CD14-positive monocyte (primary cell): ENCODE measurements around the gene GLTPD2. TPM values are rescaled to one million over a fixed set of nuclear protein-coding genes. Genes with fewer than 3 reads are reported as not detected.

ENCODE experiments used
- DNase-seq, 3 donors: peaks; one replicate each; pipeline ENCODE4 v3.0.0-alpha.2; 2011 to 2022
- H2AFZ ChIP-seq: 2 replicates; pipeline ENCODE4 v1.6.0; 2012; ENCODE audit warnings: mild to moderate bottlenecking, low read depth, low read length, inconsistent platforms; ENCODE audit not compliant: insufficient read depth, poor library complexity, severe bottlenecking
- H3K27ac ChIP-seq, 2 donors: 1 replicate in 1 of 2; 2 replicates in 1 of 2; pipeline ENCODE4 v1.5.1; 2012 to 2013; ENCODE audit warnings: low read length in 2 of 2, control low read depth in 1 of 2, inconsistent platforms in 1 of 2, low read depth in 1 of 2, mild to moderate bottlenecking in 1 of 2
- H3K27me3 ChIP-seq, 2 donors: one replicate each; pipeline versions ENCODE4 v1.6.0 to v1.6.1; 2011 to 2013; ENCODE audit warnings: low read length in 2 of 2; ENCODE audit not compliant: control insufficient read depth in 2 of 2, insufficient read depth in 2 of 2
- H3K36me3 ChIP-seq, 2 donors: replicated peaks in 1 of 2; 1 replicate in 1 of 2; 2 replicates in 1 of 2; pipeline versions ENCODE4 v1.5.1 to v1.6.1; 2012 to 2013; ENCODE audit warnings: low read length in 2 of 2, control low read depth in 1 of 2, inconsistent platforms in 1 of 2, mild to moderate bottlenecking in 1 of 2; ENCODE audit not compliant: insufficient read depth in 2 of 2, control insufficient read depth in 1 of 2
- H3K4me1 ChIP-seq, 2 donors: 1 replicate in 1 of 2; 2 replicates in 1 of 2; pipeline versions ENCODE4 v1.5.1 to v1.6.1; 2012 to 2013; ENCODE audit warnings: low read length in 2 of 2, control low read depth in 1 of 2, inconsistent platforms in 1 of 2, mild to moderate bottlenecking in 1 of 2, moderate library complexity in 1 of 2; ENCODE audit not compliant: insufficient read depth in 2 of 2, control insufficient read depth in 1 of 2
- H3K4me2 ChIP-seq: replicated peaks from 2 replicates; pipeline ENCODE3; 2012; ENCODE audit warnings: low read length, moderate library complexity, mild to moderate bottlenecking; ENCODE audit not compliant: poor library complexity, severe bottlenecking; ENCODE audit errors: extremely low read depth
- H3K4me3 ChIP-seq, 3 experiments: fragments of 200-600 bp in 1 of 3; sonication (generic) in 1 of 3; replicated peaks in 1 of 3; 1 replicate in 2 of 3; 2 replicates in 1 of 3; pipeline ENCODE4 v1.5.1; 2011 to 2013; ENCODE audit warnings: low read length in 3 of 3, mild to moderate bottlenecking in 3 of 3, control low read depth in 2 of 3, low read depth in 2 of 3, inconsistent platforms in 1 of 3, moderate library complexity in 1 of 3
- H3K79me2 ChIP-seq: 2 replicates; pipeline ENCODE4 v1.6.0; 2012; ENCODE audit warnings: mild to moderate bottlenecking, control low read depth, inconsistent platforms, low read length, moderate library complexity; ENCODE audit not compliant: insufficient read depth
- H3K9ac ChIP-seq: 2 replicates; pipeline ENCODE4 v1.6.0; 2017; ENCODE audit warnings: low read length, mild to moderate bottlenecking; ENCODE audit not compliant: insufficient read depth, poor library complexity, severe bottlenecking
- H3K9me3 ChIP-seq, 2 donors: replicated peaks in 1 of 2; 1 replicate in 1 of 2; 2 replicates in 1 of 2; pipeline versions ENCODE4 v1.5.1 to v1.6.1; 2012 to 2013; ENCODE audit warnings: low read length in 2 of 2, control low read depth in 1 of 2; ENCODE audit not compliant: control insufficient read depth in 1 of 2, insufficient read depth in 1 of 2
- H4K20me1 ChIP-seq: 2 replicates; pipeline ENCODE4 v1.6.0; 2012; ENCODE audit warnings: mild to moderate bottlenecking, low read length, control low read depth, moderate library complexity; ENCODE audit not compliant: insufficient read depth
- H3K27ac Mint-ChIP-seq, 7 donors: one replicate each; pipeline ENCODE4 v1.8.0; 2020; ENCODE audit warnings: mild to moderate bottlenecking in 7 of 7, mixed read lengths in 7 of 7, moderate library complexity in 6 of 7, inconsistent platforms in 2 of 7
- H3K27me3 Mint-ChIP-seq, 3 donors: one replicate each; pipeline ENCODE4 v1.8.0; 2021 to 2022; ENCODE audit warnings: low read depth in 3 of 3, mild to moderate bottlenecking in 3 of 3, mixed read lengths in 3 of 3, moderate library complexity in 3 of 3, inconsistent platforms in 1 of 3
- H3K36me3 Mint-ChIP-seq, 2 donors: one replicate each; pipeline ENCODE4 v1.8.0; 2020; ENCODE audit warnings: mixed read lengths in 2 of 2, inconsistent platforms in 1 of 2, mild to moderate bottlenecking in 1 of 2
- H3K4me1 Mint-ChIP-seq: one replicate; pipeline ENCODE4 v1.8.0; 2020; ENCODE audit warnings: mild to moderate bottlenecking, mixed read lengths
- H3K4me3 Mint-ChIP-seq, 2 donors: one replicate each; pipeline ENCODE4 v1.8.0; 2020; ENCODE audit warnings: mild to moderate bottlenecking in 2 of 2, mixed read lengths in 2 of 2, moderate library complexity in 1 of 2
- H3K9me3 Mint-ChIP-seq, 7 donors: one replicate each; pipeline ENCODE4 v1.8.0; 2020 to 2022; ENCODE audit warnings: mixed read lengths in 7 of 7, mild to moderate bottlenecking in 6 of 7, moderate library complexity in 6 of 7, inconsistent platforms in 2 of 7
- CTCF ChIP-seq: fragments of 200-600 bp; IDR thresholded peaks from one replicate; pipeline ENCODE4 v1.8.0; 2022; ENCODE audit warnings: antibody characterized with exemption, mild to moderate bottlenecking
- WGBS: methylation state at CpG from one replicate; pipeline ENCODE4 v1.1.5; 2013; ENCODE audit warnings: missing lambda C conversion rate; ENCODE audit not compliant: insufficient coverage; 5-methylcytosine and 5-hydroxymethylcytosine counted together
- intact Hi-C, 2 donors: fragments of 100-400 bp; cut with micrococcal nuclease; formaldehyde crosslinking; loops; one replicate each; pipeline versions ENCODE4 v1.15.0 to v1.15.1; 2023
- polyA plus RNA-seq, 3 donors: library from polyadenylated mRNA; depleted of rRNA in 1 of 3; unstranded in 2 of 3; stranded (reverse) in 1 of 3; fragments of 300-500 nt in 2 of 3; fragments of >200 nt in 1 of 3; fragmentation: Illumina TruSeq in 2 of 3; gene quantifications; 1 replicate in 2 of 3; 2 replicates in 1 of 3; pipeline ENCODE4 v1.2.3, GENCODE V29; 2012 to 2021

The GLTPD2 gene
- polyA plus RNA-seq, 3 donors: 0.27 to 2.1 (median 1.5) TPM

- H3K27me3 Mint-ChIP-seq: peaks cover 29 to 66% (median 33%) of the 10 kb centered on the region in 3 donors
Observed at GRCh38 chr17:4748686-4749085, 40.1 kb upstream of the GLTPD2 start.

GRCh38 chr17:4750606-4751005 lies 38.2 kb upstream of the GLTPD2 start:
- intact Hi-C loops: no loop called here
- Histone ChIP-seq H3K36me3 (no peaks in the 10 kb centered on the region), H3K27ac (no peak overlapping the region), H3K4me2 (no peak overlapping the region), H3K9ac (no peak overlapping the region), H3K79me2 (no peaks in the 10 kb centered on the region), H4K20me1 (no peaks in the 10 kb centered on the region), H2AFZ (no peak overlapping the region), H3K27me3 (peaks cover 5 to 9% of the 10 kb centered on the region in 2 donors), H3K4me1 (peaks cover 37 to 43% of the 10 kb centered on the region in 2 donors), H3K9me3 (no peaks in the 10 kb centered on the region), H3K4me3 (no peak overlapping the region)
- H3K4me1 Mint-ChIP-seq: peaks cover 47% of the 10 kb centered on the region
- peaks cover 0 to 2% (median 0%) of the 10 kb centered on the region in 7 donors for H3K9me3 Mint-ChIP-seq
- no peak for TF ChIP-seq CTCF
- H3K4me3 Mint-ChIP-seq: peak overlapping the region in 1 of 2 donors; percentile 21
- no peak for DNase-seq
- WGBS: 0% methylated on average over 1 of the region's 3 CpGs
- peaks cover 22 to 59% (median 33%) of the 10 kb centered on the region in 3 donors for H3K27me3 Mint-ChIP-seq
- no peaks in the 10 kb centered on the region for H3K36me3 Mint-ChIP-seq
- peak overlapping the region in 1 of 7 donors; percentile 25 for H3K27ac Mint-ChIP-seq

More at GRCh38 chr17:4748686-4749085, 40.1 kb upstream of the GLTPD2 start:
- peaks cover 9 to 23% of the 10 kb centered on the region in 2 donors for H3K27me3 ChIP-seq
- H2AFZ ChIP-seq: no peak overlapping the region
- no peaks in the 10 kb centered on the region for H3K79me2 ChIP-seq
- peaks cover 55% of the 10 kb centered on the region for H3K4me1 Mint-ChIP-seq
- H3K36me3 Mint-ChIP-seq: peaks cover 0 to 5% of the 10 kb centered on the region in 2 donors
- H3K4me1 ChIP-seq: peaks cover 42 to 47% of the 10 kb centered on the region in 2 donors
- H3K4me3 Mint-ChIP-seq: peak overlapping the region; percentile 77 to 84
- DNase-seq: peak in 1 of 3 donors; percentile 20
- H3K27ac Mint-ChIP-seq: peak overlapping the region; percentile 89 to 97 (median 92)
- no peak for TF ChIP-seq CTCF
- no peaks in the 10 kb centered on the region for H4K20me1 ChIP-seq
- peak overlapping the region in 1 of 2 donors; percentile 47 for H3K27ac ChIP-seq
- H3K4me3 ChIP-seq: peak overlapping the region in 1 of 3 experiments; percentile 53
- intact Hi-C loops: no loop called here
- no peaks in the 10 kb centered on the region for H3K9me3 ChIP-seq
- H3K36me3 ChIP-seq: no peaks in the 10 kb centered on the region
- no peak overlapping the region for H3K9ac ChIP-seq
- peak overlapping the region; percentile 62 for H3K4me2 ChIP-seq
- WGBS: 50% methylated on average over 1 of the region's 4 CpGs
- H3K9me3 Mint-ChIP-seq: peaks cover 0 to 2% (median 0%) of the 10 kb centered on the region in 7 donors
